Measurements from ENCODE around the gene SLC26A9.

The SLC26A9 gene

DNA sequence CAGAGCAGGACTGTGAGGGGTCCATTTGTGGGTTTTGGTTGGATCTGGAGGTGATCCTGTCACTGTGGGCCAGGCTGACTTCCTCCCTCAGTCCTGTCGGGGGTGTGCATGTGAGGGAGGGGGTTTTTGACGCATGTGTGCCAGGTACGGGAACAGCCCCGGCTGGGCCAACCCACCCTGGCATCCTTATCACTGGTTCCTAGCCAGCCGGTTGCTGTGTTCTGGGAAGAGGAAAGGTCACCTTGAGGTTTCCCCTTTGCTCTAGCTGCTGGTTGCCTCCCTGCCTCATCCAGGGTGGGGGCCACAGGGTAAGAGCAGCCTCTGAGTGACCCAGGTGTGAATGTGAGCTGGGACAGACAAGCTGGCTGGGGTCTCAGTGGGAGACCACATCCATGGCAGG is 2.5 kb downstream of the SLC26A9 start:
- ATAC-seq = no peak
- Mint-ChIP-seq H3K9me3 (no peaks in the 10 kb centered on the region), H3K4me3 (no peak overlapping the region), H3K27ac (no peak overlapping the region), H3K36me3 (no peaks in the 10 kb centered on the region), H3K4me1 (no peaks in the 10 kb centered on the region)
- no peak for DNase-seq (ENCODE audit: low spot score in 2 of 2)

DNA sequence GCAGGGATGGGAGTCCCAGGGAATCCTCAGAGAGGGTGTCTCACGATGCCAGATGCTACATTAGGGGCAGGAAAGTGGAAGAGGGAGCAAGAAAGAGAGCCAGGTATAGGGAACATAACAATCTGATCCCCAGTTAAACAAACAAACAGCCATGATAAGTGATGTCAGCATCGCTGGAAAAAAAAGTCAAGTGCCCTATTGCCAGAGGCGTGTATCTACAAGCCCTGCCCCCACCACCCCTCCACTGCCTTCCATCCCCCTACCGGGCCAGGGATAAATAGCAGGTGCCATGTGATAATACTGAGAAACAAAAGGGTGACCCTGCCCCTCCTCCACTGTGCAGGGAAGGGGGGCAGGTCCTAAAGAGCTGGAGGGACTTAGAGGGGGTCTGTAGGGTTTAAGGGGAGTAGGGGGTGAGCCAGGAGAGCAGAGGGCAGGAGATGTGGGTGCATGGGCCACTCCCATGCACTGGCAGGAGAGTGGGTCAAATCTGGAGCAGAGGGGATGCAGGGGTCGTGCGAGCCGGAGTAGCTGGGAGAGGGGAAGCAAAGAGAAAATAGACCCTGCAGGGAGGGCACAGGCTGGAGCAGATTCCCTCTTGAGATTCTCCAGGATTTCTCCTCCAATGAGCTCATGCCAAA is 3.4 kb downstream of the SLC26A9 start:
- H3K4me1 Mint-ChIP-seq = no peaks in the 10 kb centered on the region
- ATAC-seq (no peak), DNase-seq (ENCODE audit: low spot score in 2 of 2) (no peak)
- H3K36me3 Mint-ChIP-seq = no peaks in the 10 kb centered on the region
- H3K4me3 Mint-ChIP-seq = no peak overlapping the region
- no peak overlapping the region for H3K27ac Mint-ChIP-seq
- H3K9me3 Mint-ChIP-seq = no peaks in the 10 kb centered on the region

DNA sequence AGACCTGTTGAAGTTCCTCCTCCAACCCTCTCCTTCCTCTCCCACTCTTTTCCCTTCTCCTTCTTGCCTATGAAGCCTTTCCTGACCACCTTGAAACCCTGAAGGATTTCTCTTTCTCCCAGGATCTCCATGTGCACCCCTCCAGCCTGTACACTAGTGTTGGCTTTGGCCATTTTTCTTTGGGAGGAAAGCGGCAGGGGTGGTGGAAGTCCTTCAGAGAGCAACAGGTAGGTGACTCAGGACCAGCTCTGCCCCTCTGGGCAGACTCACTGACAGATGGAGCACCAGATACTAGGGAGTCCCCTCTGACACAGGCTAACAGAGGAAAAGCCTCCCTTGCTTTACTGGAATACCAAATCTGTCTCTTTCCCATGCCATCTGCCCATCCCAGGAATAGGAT is 4.6 kb downstream of the SLC26A9 start:
- no peaks in the 10 kb centered on the region for H3K4me1 Mint-ChIP-seq
- no peaks in the 10 kb centered on the region for H3K36me3 Mint-ChIP-seq
- H3K4me3 Mint-ChIP-seq = no peak overlapping the region
- no peak overlapping the region for H3K27ac Mint-ChIP-seq
- ATAC-seq (no peak), DNase-seq (ENCODE audit: low spot score in 2 of 2) (no peak)
- H3K9me3 Mint-ChIP-seq = no peaks in the 10 kb centered on the region

DNA sequence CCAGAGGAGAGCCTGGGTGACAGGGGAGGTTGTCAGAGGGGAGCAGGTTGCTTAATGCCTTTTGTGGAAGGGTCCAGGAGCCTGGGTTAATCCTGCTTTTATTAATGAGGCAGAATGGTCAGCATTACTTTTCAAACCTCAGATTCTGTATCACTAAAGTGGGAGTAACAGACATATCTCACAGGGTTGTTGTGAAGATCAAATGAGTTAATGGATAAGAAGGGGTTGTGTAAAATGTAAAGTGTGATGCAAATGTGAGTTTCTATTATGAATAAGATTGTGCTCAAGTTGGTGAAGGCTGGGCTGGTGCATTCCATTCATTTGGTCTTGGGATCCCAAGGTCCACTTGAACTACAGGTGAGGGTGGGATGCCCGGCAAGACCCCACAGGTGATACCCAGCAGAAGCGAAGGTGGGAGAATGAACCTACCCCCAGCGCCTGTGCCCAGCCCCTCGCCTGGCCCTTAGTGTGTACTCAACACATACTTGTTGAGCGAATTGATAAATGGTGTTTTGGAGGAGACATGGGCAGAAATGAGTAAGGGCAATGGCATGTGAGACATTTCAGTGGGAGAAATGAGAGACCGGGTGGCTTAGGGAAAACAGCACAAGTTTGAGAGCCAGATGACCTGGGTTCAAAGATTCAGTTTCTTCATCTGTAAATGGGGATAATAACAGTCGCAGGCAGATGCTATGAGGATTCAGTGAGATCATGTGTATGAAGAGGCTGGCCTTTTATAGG is 6.2 kb downstream of the SLC26A9 start:
- Mint-ChIP-seq H3K36me3 (no peaks in the 10 kb centered on the region), H3K4me3 (no peak overlapping the region), H3K9me3 (no peaks in the 10 kb centered on the region), H3K27ac (no peak overlapping the region), H3K4me1 (no peaks in the 10 kb centered on the region)
- DNase-seq (ENCODE audit: low spot score in 2 of 2) (no peak), ATAC-seq (no peak)

DNA sequence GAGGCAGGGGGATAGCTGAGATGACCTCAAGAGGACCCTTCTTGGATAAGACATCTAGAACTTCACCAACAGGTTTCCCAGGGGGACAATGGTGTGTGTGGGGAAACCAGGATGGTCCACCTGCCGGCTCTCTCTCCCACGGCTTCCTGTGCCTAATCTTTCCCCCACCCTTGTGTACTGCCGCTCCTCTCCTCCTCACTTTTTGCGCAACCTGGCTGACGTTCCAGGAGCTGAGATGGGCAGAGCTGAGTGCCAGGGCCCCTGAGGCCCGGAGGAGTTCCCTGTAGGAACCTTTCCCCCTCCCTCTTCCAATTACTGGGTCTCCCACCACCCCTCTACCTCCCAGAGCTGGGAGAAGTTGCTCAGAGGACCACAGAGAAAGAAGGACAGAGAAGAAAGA is 6.9 kb downstream of the SLC26A9 start:
- ATAC-seq (no peak), DNase-seq (ENCODE audit: low spot score in 2 of 2) (no peak)
- H3K36me3 Mint-ChIP-seq = no peaks in the 10 kb centered on the region
- peak overlapping the region; percentile 18 for H3K27ac Mint-ChIP-seq
- H3K4me3 Mint-ChIP-seq = no peak overlapping the region
- H3K9me3 Mint-ChIP-seq = no peaks in the 10 kb centered on the region
- no peaks in the 10 kb centered on the region for H3K4me1 Mint-ChIP-seq

DNA sequence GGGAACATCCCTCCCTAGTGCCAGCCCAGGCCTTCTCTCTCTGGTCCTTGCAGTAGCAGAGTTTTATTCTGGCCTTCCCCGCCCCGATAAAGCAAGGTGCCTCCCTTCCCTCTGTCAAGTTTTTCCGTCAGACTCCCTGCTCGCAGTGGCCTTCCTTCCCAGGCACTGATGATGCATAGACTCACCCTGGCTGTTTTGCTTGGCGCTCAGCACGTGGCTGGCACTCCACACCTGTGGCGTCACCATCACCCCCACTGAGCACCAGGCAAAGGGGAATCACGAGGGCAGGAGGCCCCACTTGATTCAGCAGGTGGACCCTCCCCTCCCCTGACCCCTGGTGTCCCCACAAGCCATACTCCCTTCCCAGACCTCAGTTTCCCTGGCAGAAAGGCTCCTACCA is 7.4 kb downstream of the SLC26A9 start:
- no peaks in the 10 kb centered on the region for H3K9me3 Mint-ChIP-seq
- H3K4me1 Mint-ChIP-seq = no peaks in the 10 kb centered on the region
- ATAC-seq (no peak), DNase-seq (ENCODE audit: low spot score in 2 of 2) (no peak)
- no peak overlapping the region for H3K4me3 Mint-ChIP-seq
- no peak overlapping the region for H3K27ac Mint-ChIP-seq
- H3K36me3 Mint-ChIP-seq = no peaks in the 10 kb centered on the region

DNA sequence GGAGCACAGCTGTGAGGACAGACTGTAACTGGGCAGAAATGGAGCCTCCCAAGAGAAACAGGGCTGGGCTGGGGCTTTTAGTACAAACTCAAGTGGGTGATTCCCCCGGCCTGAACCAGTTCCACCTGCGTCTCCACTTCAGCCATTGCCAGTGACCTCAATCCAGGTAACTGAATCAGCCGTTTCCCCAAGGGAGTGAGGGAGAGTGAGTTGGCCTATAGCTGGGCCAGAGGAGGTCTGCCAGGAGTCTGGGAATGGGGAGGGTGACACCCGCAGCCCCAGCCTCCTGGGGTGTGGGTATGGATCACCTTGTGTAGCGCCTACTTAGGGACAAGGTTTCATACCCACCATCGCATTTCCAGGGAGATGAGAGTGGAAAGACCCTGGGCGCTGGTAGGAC is 8.5 kb downstream of the SLC26A9 start:
- Mint-ChIP-seq H3K36me3 (no peaks in the 10 kb centered on the region), H3K27ac (no peak overlapping the region), H3K4me3 (no peak overlapping the region), H3K9me3 (no peaks in the 10 kb centered on the region), H3K4me1 (no peaks in the 10 kb centered on the region)
- ATAC-seq = no peak
- no peak for DNase-seq (ENCODE audit: low spot score in 2 of 2)

DNA sequence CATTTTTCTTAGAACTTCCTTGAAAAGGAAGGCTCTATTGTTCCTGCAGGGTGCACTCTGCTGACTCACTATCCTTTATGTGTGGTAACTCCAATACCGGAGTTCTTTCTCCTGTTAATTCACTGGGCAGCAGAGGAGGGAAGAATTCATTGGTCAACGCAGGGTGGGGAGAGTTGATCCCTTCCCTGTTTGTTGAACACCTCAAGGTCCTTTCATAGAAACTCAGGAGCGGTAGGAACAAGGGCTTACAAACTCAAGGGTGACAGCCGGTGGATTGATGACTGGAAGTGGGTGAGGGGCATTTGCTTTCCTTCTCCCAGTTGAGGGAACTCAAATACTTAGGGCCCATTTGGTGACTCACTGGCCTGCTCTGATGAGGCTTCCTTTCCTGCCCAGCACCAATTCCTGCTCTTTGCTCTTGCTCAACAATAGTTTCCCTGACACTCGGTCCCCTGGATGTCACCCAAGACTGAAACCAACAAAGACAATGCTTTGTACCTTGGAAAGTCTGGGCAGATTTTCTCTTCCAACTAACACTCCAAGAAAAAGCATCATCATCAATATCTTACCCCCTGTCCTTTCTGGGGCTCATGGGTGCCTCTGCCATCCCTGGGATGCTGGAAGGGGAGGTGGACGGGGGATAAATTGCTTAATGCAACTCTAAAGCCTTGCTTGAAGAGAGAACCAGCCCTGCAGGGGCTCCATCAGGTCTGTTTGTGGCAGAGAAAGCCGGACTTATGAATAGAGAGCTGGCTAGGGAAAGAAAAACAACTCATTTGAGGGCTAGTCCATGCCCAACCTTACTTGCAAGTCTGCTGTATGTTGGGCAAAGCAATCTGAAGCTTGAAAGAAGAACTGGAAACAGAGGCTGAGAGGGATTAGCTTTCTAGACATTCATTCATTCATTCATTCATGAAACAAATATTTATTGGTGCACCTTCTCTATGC is 9.3 kb downstream of the SLC26A9 start:
- DNase-seq (ENCODE audit: low spot score in 2 of 2) (no peak), ATAC-seq (no peak)
- H3K4me3 Mint-ChIP-seq = no peak overlapping the region
- H3K27ac Mint-ChIP-seq = no peak overlapping the region
- no peaks in the 10 kb centered on the region for H3K36me3 Mint-ChIP-seq
- no peaks in the 10 kb centered on the region for H3K9me3 Mint-ChIP-seq
- H3K4me1 Mint-ChIP-seq = no peaks in the 10 kb centered on the region

DNA sequence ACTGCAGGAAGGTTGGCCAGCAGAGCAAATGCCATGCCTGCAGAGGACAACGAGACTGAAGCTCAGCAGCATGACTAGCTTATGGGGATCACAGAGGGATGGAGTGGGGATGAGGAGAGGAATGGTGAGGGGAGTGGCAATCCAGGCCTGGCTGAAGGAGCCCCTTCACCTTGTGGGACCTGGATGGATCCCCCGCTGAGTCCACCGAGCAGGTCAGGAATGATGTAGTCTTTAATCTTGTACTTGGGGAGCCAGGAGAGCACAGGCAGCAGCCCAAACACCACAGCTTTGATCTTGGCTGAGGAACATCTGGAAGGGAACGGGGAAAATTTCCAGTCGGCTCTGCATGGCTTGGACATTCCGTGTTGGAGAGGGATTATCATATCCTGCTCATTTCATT is 10.5 kb downstream of the SLC26A9 start:
- Mint-ChIP-seq H3K4me1 (no peaks in the 10 kb centered on the region), H3K27ac (peak overlapping the region; percentile 13), H3K4me3 (no peak overlapping the region), H3K9me3 (no peaks in the 10 kb centered on the region), H3K36me3 (no peaks in the 10 kb centered on the region)
- DNase-seq (ENCODE audit: low spot score in 2 of 2) (no peak), ATAC-seq (no peak)

DNA sequence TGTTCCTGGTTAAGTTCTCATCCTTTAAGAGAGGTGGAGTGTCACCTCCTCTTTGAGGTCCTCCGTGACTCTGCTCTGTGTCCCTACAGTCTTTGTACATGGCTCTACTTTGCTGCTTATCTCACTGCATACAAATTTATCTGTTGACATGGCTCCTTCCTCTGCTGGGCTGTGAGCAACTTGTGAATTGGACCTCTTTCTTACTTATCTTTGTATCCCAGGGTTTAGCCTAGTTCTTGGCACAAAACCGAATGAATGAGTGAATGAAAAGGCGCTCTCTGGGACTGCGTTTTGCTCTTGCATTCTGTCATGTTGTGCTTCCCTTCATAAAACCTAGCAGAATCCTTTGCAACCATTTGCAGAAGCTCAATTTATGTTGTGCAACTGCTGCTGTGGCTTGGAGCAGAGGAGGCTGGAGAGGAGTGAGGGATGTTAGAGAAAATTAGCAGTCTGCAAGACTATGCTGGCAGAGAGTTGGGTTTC is 12.4 kb downstream of the SLC26A9 start:
- H3K9me3 Mint-ChIP-seq = no peaks in the 10 kb centered on the region
- no peak overlapping the region for H3K4me3 Mint-ChIP-seq
- peak overlapping the region; percentile 1 for H3K27ac Mint-ChIP-seq
- H3K36me3 Mint-ChIP-seq = peaks cover 5% of the 10 kb centered on the region
- no peaks in the 10 kb centered on the region for H3K4me1 Mint-ChIP-seq
- ATAC-seq = no peak
- no peak for DNase-seq (ENCODE audit: low spot score in 2 of 2)

DNA sequence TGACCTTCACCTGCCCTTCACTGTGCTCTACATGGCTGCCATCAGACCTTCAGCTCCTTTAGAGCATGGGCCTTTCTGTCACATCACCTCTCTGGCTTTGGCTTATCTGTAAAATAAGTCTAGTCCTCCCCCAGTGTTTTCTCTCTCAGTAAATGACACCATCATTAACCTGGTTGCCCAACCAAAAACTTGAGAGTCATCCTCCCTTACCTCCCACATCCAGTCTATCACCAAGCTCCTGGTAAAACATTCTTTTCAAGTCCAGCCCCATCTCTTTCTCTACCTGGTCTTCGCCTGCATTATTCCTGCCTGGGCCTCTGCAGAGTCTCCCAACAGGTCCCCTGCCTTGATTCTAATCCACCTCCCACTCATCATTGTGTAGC is 13.1 kb downstream of the SLC26A9 start:
- peaks cover 5% of the 10 kb centered on the region for H3K36me3 Mint-ChIP-seq
- no peak for ATAC-seq
- peak overlapping the region; percentile 1 for H3K27ac Mint-ChIP-seq
- H3K9me3 Mint-ChIP-seq = no peaks in the 10 kb centered on the region
- no peak overlapping the region for H3K4me3 Mint-ChIP-seq
- DNase-seq (ENCODE audit: low spot score in 2 of 2) = no peak
- no peaks in the 10 kb centered on the region for H3K4me1 Mint-ChIP-seq

DNA sequence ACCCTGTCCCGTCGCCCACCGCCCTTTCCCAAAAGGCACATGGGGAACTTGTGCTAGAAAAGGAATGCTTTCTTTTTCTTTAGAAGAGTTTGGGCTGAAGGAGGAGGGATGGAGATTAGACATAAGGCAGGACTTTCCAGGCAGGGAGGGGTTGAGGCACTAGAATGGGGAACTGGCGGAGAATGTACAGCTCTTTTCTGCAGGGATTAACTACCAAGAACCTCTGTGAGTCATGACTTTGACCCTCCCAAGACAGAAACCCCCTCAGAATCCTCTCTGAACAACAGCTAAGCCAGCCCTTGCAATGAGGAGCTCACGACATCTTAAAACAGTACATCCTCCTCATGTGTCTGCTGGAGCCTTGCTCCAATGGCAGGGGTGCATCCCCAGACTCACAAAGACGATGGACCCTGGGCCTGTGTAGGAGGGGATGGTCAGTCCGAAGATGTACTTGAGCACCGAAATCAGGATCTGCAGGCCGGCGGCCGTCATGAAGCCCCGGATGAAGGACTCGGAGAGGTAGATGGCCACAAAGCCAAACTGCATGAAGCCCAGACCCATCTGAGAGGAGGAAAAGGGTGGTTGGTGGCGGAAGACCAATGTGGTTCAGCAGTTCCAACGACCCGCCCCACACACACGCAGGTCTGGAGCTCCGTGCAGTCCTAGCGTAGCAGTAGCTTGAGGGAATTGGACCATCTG is 13.6 kb downstream of the SLC26A9 start:
- Mint-ChIP-seq H3K4me3 (no peak overlapping the region), H3K27ac (no peak overlapping the region), H3K4me1 (no peaks in the 10 kb centered on the region), H3K36me3 (peaks cover 5% of the 10 kb centered on the region), H3K9me3 (no peaks in the 10 kb centered on the region)
- ATAC-seq (no peak), DNase-seq (ENCODE audit: low spot score in 2 of 2) (no peak)

DNA sequence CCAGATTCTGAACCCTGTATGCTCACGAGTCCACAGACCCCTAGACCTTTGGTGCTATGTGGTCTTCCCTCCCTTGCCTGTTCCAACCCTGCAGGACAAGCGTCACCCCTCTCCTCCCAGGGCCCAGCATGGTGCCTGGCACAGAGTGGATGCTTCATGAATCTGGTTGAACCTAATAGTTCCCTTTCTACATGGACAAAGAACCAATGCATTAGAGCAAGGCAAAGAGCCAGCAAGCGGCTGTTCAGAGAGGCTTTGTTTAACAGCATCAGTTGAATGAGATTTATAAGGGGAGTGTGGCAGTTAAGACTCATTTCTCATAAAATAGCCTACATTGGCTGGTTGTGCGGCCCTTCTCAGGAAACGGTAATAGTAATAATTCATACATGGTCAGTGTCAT is 14.9 kb downstream of the SLC26A9 start:
- no peaks in the 10 kb centered on the region for H3K9me3 Mint-ChIP-seq
- ATAC-seq (no peak), DNase-seq (ENCODE audit: low spot score in 2 of 2) (no peak)
- no peak overlapping the region for H3K4me3 Mint-ChIP-seq
- H3K27ac Mint-ChIP-seq = no peak overlapping the region
- H3K4me1 Mint-ChIP-seq = no peaks in the 10 kb centered on the region
- peaks cover 5% of the 10 kb centered on the region for H3K36me3 Mint-ChIP-seq

DNA sequence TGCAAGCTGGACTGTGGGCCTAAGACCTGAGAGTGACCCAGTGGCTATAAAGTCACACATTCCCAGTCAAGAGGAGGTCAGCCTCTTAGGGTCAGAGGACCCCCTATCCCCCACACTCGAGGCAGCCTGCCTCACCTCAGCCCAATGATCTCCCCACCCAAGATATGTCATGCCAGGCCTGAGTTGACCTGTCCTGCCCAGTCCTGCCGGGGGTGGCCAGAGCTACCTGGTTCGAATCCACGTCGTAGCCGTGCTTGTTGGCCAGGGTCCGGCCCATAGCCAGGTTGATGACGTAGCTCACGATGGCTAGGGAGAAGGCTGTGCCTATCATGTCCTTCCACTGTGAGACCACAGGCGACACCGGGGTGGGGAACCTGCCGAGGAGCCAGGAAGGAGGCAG is 15.6 kb downstream of the SLC26A9 start:
- Mint-ChIP-seq H3K27ac (no peak overlapping the region), H3K4me1 (no peaks in the 10 kb centered on the region), H3K4me3 (no peak overlapping the region), H3K36me3 (peaks cover 5% of the 10 kb centered on the region), H3K9me3 (no peaks in the 10 kb centered on the region)
- ATAC-seq = no peak
- no peak for DNase-seq (ENCODE audit: low spot score in 2 of 2)

DNA sequence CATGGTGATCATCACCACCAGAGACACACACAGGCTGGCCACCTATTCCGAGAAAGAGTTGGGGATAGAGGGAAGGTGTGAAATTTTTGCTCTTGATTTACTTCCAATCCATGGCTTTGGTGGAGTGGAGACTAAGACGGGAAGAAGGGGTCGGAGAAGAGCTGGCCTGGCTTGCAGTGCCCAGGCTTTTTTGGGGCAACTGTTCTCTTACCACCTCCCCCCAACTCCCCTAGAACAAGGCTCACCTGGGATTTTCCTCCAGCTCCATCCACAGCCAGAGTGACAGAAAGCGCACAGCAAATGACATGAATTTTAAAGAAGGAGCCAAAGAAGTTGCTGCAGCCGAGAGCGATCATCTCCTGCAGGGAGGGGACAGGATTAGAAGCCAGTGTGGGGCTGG is 16.0 kb downstream of the SLC26A9 start:
- Mint-ChIP-seq H3K4me3 (no peak overlapping the region), H3K36me3 (peaks cover 5% of the 10 kb centered on the region), H3K27ac (no peak overlapping the region), H3K4me1 (no peaks in the 10 kb centered on the region), H3K9me3 (no peaks in the 10 kb centered on the region)
- DNase-seq (ENCODE audit: low spot score in 2 of 2) (no peak), ATAC-seq (no peak)
